Activated CD4-positive, alpha-beta memory T cell treated with anti-CD3 and anti-CD28 coated beads, Interleukin-2, amount 10 ng/mL, durations not matched to agents 7 days and 5 days (primary cell): ENCODE results near the gene PLB1. TPM values are rescaled to one million over a fixed set of nuclear protein-coding genes. Genes with fewer than 3 reads are reported as not detected.
A peak's percentile ranks its signal among the peaks of the same experiment; 100 is the strongest.

ENCODE experiments used
- CTCF ChIA-PET: fragments of 350-600 bp; sonication (Branson Sonifier 250); formaldehyde crosslinking; loops from one replicate; lab custom pipeline; 2021; ENCODE audit warnings: antibody characterized with exemption, inconsistent platforms; lab: Charles Lee
- POLR2A ChIA-PET: fragments of 350-600 bp; sonication (Branson Sonifier 250); formaldehyde crosslinking; loops from one replicate; lab custom pipeline; 2021; ENCODE audit warnings: antibody characterized with exemption; lab: Charles Lee
- DNase-seq: peaks from one replicate; pipeline ENCODE4 v3.0.0-alpha.2; 2020
- H3K27ac Mint-ChIP-seq: one replicate; pipeline ENCODE4 v1.8.0; 2021; ENCODE audit warnings: mild to moderate bottlenecking, mixed read lengths
- H3K27me3 Mint-ChIP-seq: one replicate; pipeline ENCODE4 v1.8.0; 2021; ENCODE audit warnings: mixed read lengths
- H3K36me3 Mint-ChIP-seq: one replicate; pipeline ENCODE4 v1.8.0; 2021; ENCODE audit warnings: low read depth, mixed read lengths
- H3K4me1 Mint-ChIP-seq: one replicate; pipeline ENCODE4 v1.8.0; 2021; ENCODE audit warnings: mixed read lengths
- H3K4me3 Mint-ChIP-seq: one replicate; pipeline ENCODE4 v1.8.0; 2021; ENCODE audit warnings: mild to moderate bottlenecking, mixed read lengths
- H3K9me3 Mint-ChIP-seq: one replicate; pipeline ENCODE4 v1.8.0; 2021; ENCODE audit warnings: mixed read lengths
- total RNA-seq, 2 experiments: library from RNA; stranded (reverse); gene quantifications; one replicate each; pipeline ENCODE4 v1.2.3, GENCODE V29; 2021

The PLB1 gene
- total RNA-seq, 2 experiments from 2014 or later, result 1.1 to 1.2 TPM

GRCh38 chr2:28647682-28648081 is 151.8 kb downstream of the PLB1 start:
- CTCF ChIA-PET, result no interaction called here
- no peak overlapping the region for H3K27ac Mint-ChIP-seq
- H3K27me3 Mint-ChIP-seq, result no peaks in the 10 kb centered on the region
- H3K4me1 Mint-ChIP-seq, result peaks cover 23% of the 10 kb centered on the region
- no peak for DNase-seq
- no peaks in the 10 kb centered on the region for H3K36me3 Mint-ChIP-seq
- H3K4me3 Mint-ChIP-seq, result no peak overlapping the region
- no peaks in the 10 kb centered on the region for H3K9me3 Mint-ChIP-seq
- POLR2A ChIA-PET, result no interaction called here

GRCh38 chr2:28648147-28648546 is 152.3 kb downstream of the PLB1 start:
- ChIA-PET CTCF (no interaction called here), POLR2A (no interaction called here)
- Mint-ChIP-seq H3K36me3 (no peaks in the 10 kb centered on the region), H3K4me1 (peaks cover 23% of the 10 kb centered on the region), H3K27ac (no peak overlapping the region), H3K27me3 (no peaks in the 10 kb centered on the region), H3K9me3 (no peaks in the 10 kb centered on the region), H3K4me3 (no peak overlapping the region)
- no peak for DNase-seq

GRCh38 chr2:28648671-28649395 is 153.0 kb downstream of the PLB1 start:
- H3K4me1 Mint-ChIP-seq, result peaks cover 23% of the 10 kb centered on the region
- DNase-seq, result no peak
- H3K27me3 Mint-ChIP-seq, result no peaks in the 10 kb centered on the region
- H3K27ac Mint-ChIP-seq, result no peak overlapping the region
- ChIA-PET POLR2A (no interaction called here), CTCF (no interaction called here)
- no peaks in the 10 kb centered on the region for H3K9me3 Mint-ChIP-seq
- no peaks in the 10 kb centered on the region for H3K36me3 Mint-ChIP-seq
- no peak overlapping the region for H3K4me3 Mint-ChIP-seq

- peak overlapping the region; percentile 28 for H3K27ac Mint-ChIP-seq
- CTCF ChIA-PET, result interaction anchor here (1.3 kb wide), 1 partner anchor 54 kb away, joined by 3 read pairs; no protein-coding TSS in a partner anchor
These were observed 153.8 kb downstream of the PLB1 start for GRCh38 chr2:28649481-28650265.

GRCh38 chr2:28650266-28650584 is 154.4 kb downstream of the PLB1 start:
- H3K4me3 Mint-ChIP-seq, result no peak overlapping the region
- CTCF ChIA-PET, result interaction anchor here (0.6 to 1.3 kb wide), 2 partner anchors 55 to 150 kb away, joined by 3 read pairs; no protein-coding TSS in a partner anchor

More at GRCh38 chr2:28649481-28650265, 153.8 kb downstream of the PLB1 start:
- H3K4me1 Mint-ChIP-seq, result peaks cover 23% of the 10 kb centered on the region
- POLR2A ChIA-PET, result no interaction called here
- no peaks in the 10 kb centered on the region for H3K27me3 Mint-ChIP-seq
- H3K4me3 Mint-ChIP-seq, result no peak overlapping the region
- H3K9me3 Mint-ChIP-seq, result no peaks in the 10 kb centered on the region
- peak; percentile 44 for DNase-seq
- H3K36me3 Mint-ChIP-seq, result no peaks in the 10 kb centered on the region

GRCh38 chr2:28652217-28652616 is 156.4 kb downstream of the PLB1 start:
- Mint-ChIP-seq H3K4me3 (no peak overlapping the region), H3K27me3 (no peaks in the 10 kb centered on the region), H3K27ac (no peak overlapping the region), H3K4me1 (peaks cover 32% of the 10 kb centered on the region), H3K9me3 (no peaks in the 10 kb centered on the region), H3K36me3 (no peaks in the 10 kb centered on the region)
- ChIA-PET POLR2A (no interaction called here), CTCF (no interaction called here)
- no peak for DNase-seq

More at GRCh38 chr2:28650266-28650584, 154.4 kb downstream of the PLB1 start:
- no peaks in the 10 kb centered on the region for H3K27me3 Mint-ChIP-seq
- H3K4me1 Mint-ChIP-seq, result peaks cover 25% of the 10 kb centered on the region
- POLR2A ChIA-PET, result no interaction called here
- H3K36me3 Mint-ChIP-seq, result no peaks in the 10 kb centered on the region
- DNase-seq, result no peak
- H3K27ac Mint-ChIP-seq, result no peak overlapping the region
- H3K9me3 Mint-ChIP-seq, result no peaks in the 10 kb centered on the region

GRCh38 chr2:28653892-28654662 is 158.2 kb downstream of the PLB1 start:
- Mint-ChIP-seq H3K27ac (no peak overlapping the region), H3K9me3 (no peaks in the 10 kb centered on the region), H3K36me3 (peaks cover 4% of the 10 kb centered on the region), H3K4me1 (peaks cover 28% of the 10 kb centered on the region), H3K27me3 (no peaks in the 10 kb centered on the region), H3K4me3 (no peak overlapping the region)
- CTCF ChIA-PET, result no interaction called here
- no peak for DNase-seq
- POLR2A ChIA-PET, result no interaction called here

- Mint-ChIP-seq H3K4me1 (peaks cover 21% of the 10 kb centered on the region), H3K27me3 (no peaks in the 10 kb centered on the region), H3K4me3 (no peak overlapping the region), H3K27ac (no peak overlapping the region), H3K36me3 (peaks cover 4% of the 10 kb centered on the region), H3K9me3 (no peaks in the 10 kb centered on the region)
- ChIA-PET CTCF (no interaction called here), POLR2A (no interaction called here)
- DNase-seq, result no peak
These were observed 158.9 kb downstream of the PLB1 start for GRCh38 chr2:28654663-28655320.

GRCh38 chr2:28656937-28657615 is 161.2 kb downstream of the PLB1 start:
- no peaks in the 10 kb centered on the region for H3K9me3 Mint-ChIP-seq
- POLR2A ChIA-PET, result no interaction called here
- H3K36me3 Mint-ChIP-seq, result peaks cover 4% of the 10 kb centered on the region
- H3K4me1 Mint-ChIP-seq, result peaks cover 15% of the 10 kb centered on the region
- CTCF ChIA-PET, result no interaction called here
- no peaks in the 10 kb centered on the region for H3K27me3 Mint-ChIP-seq
- no peak overlapping the region for H3K4me3 Mint-ChIP-seq
- no peak for DNase-seq
- no peak overlapping the region for H3K27ac Mint-ChIP-seq

- no peak overlapping the region for H3K27ac Mint-ChIP-seq
- H3K9me3 Mint-ChIP-seq, result no peaks in the 10 kb centered on the region
- no peak overlapping the region for H3K4me3 Mint-ChIP-seq
- POLR2A ChIA-PET, result no interaction called here
- no peak for DNase-seq
- peaks cover 4% of the 10 kb centered on the region for H3K36me3 Mint-ChIP-seq
- peaks cover 15% of the 10 kb centered on the region for H3K4me1 Mint-ChIP-seq
- CTCF ChIA-PET, result no interaction called here
- no peaks in the 10 kb centered on the region for H3K27me3 Mint-ChIP-seq
These were observed 162.5 kb downstream of the PLB1 start for GRCh38 chr2:28658369-28658768.

GRCh38 chr2:28659127-28659526 is 163.3 kb downstream of the PLB1 start:
- Mint-ChIP-seq H3K9me3 (no peaks in the 10 kb centered on the region), H3K4me3 (no peak overlapping the region), H3K27ac (no peak overlapping the region), H3K4me1 (peaks cover 15% of the 10 kb centered on the region), H3K27me3 (no peaks in the 10 kb centered on the region), H3K36me3 (peaks cover 4% of the 10 kb centered on the region)
- ChIA-PET POLR2A (no interaction called here), CTCF (no interaction called here)
- no peak for DNase-seq

GRCh38 chr2:28661589-28662001 is 165.7 kb downstream of the PLB1 start:
- Mint-ChIP-seq H3K27ac (no peak overlapping the region), H3K27me3 (no peaks in the 10 kb centered on the region), H3K4me1 (peaks cover 7% of the 10 kb centered on the region), H3K36me3 (peaks cover 4% of the 10 kb centered on the region), H3K4me3 (no peak overlapping the region), H3K9me3 (peaks cover 4% of the 10 kb centered on the region)
- ChIA-PET CTCF (interaction anchor here (0.6 kb wide), 1 partner anchor 74 kb away, joined by 3 read pairs; no protein-coding TSS in a partner anchor), POLR2A (no interaction called here)
- DNase-seq, result no peak
